NCI-H226 (cell line): ENCODE data around the gene RFPL3.
"Not testable (repeated sequence)": the region's sequence is repeated elsewhere in the genome, so short reads cannot be mapped to it uniquely, and the experiment has no call there.

Experiments
- DNase-seq: peaks from one replicate; pipeline ENCODE4 v3.0.0-alpha.2; 2015

The RFPL3 gene

DNA sequence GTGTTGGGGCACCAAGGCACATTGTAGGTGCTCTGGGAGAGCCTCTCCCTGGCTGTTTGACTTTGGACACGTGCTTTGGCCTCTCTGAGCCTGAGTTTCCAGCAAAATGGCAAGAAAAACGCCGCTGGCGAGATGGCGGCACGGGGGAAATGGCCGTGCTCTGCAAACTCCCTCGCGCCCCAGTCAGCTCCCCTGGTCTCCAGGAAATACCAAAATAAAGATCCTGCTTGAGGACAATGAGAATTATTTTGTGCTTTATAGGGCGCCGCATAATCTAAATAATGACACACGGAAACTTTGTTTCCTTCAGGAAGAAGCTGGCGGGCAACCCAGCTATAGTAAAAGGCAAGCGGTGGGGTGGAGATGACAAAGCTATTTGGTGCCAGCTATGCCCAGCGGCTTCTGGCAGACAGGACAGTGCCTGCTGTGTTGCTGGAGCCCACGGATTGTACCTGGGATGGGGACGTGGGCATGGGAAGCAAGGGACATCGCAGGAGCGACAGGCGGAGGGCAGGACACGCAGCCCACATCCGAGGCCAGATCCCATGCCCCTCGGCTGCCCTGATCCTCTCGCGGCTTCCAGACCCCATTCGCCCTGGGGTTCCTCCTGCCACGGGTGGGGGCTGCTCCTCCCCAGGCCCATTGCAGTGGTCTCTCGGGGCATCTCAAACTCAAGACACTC is 26.3 kb upstream of the RFPL3 start:
- DNase-seq, result no peak

DNA sequence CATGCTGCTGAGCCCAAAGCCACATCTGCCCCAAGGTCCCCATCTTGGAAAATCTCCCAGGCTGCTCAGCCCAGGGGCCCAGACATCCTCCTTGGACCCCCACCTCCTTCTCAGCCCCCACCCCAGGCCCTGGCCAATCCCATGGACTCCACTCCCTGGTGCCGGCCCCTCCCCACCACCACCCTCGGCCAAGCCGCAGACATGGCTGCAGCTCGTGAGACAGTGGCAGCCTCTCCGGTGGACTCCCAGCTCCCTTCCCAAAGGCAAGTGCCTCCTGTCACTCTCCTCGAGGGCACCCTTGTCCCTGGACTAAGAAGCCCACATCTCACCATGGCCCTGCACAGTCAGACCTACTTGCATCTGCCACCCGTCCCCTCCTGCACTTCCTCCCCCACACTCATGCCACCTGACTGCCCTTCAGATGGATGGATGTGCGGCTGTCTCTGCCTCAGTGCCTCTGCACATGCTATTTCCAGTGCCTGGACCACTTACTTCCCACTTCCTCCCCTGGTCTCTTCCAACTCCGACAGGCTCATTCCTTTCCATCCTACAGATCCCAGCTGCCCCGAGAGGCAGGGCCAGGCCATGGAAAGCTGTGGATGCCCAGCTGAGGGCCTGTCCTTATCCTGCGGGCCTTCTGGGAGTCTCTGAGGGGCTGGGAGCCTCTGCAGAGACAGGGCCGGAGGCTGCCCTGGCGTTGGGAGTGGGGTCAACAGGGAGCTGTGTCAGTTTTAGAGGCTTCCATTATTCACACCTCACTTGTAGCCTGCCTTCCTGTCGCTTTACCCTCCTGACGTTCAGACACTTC is 25.5 kb upstream of the RFPL3 start:
- no peak for DNase-seq

DNA sequence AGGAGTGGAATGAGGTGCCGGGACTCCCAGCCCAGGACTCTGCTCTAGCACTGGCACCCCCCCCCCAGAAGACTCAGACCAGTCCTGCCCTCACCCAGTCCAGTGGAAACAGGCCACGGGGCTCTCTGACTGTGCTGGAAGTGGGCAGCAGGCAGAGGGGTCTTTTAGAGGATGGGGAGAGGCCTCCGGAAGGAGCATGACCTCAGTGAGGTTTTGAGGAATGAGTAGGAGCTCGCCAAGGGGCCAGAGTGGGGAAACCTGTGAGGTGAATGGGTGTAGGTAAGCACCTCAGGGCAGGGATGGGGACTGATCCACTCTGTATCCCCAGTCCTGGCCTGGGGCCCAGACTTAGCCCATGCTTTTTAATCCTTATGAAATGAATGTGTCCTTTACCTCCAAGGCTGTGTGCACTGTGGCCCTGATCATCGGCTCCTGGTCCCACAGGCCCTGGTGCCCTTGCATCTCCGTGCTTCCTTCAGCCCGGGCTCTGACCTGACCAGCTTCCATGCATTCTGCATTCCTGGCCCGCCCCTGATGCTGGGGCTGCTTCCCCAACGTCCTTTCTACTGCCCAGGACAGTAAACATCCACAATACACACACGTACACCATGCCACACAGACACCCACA is 24.4 kb upstream of the RFPL3 start:
- DNase-seq, result no peak

GRCh38 chr22:32333769-32334659 is 23.7 kb upstream of the RFPL3 start:
- no peak for DNase-seq

GRCh38 chr22:32334660-32335365 is 22.9 kb upstream of the RFPL3 start:
- DNase-seq, result no peak

DNA sequence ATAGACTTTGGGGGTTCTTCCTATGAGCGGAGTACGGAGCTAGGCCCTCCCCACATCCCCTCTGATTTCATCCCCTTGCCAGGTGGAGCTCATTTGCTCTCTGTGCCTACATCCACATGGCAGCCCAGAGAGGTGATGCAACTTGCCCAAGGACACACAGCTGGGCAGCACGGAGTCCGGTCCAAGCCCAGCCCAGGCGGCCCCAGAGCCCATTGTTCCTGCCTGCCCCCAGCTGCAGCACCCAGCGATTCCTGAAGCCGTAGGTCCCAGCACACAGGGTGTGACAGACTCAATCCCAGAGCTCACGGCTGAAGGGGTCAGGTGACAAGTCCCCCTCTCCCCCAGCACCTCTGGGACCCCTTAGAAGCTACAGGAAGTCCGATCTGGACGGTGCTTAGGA is 22.2 kb upstream of the RFPL3 start:
- DNase-seq, result no peak

- no peak for DNase-seq
Measured at GRCh38 chr22:32336121-32336603, 21.5 kb upstream of the RFPL3 start.

GRCh38 chr22:32336771-32337424 is 20.8 kb upstream of the RFPL3 start:
- no peak for DNase-seq

DNA sequence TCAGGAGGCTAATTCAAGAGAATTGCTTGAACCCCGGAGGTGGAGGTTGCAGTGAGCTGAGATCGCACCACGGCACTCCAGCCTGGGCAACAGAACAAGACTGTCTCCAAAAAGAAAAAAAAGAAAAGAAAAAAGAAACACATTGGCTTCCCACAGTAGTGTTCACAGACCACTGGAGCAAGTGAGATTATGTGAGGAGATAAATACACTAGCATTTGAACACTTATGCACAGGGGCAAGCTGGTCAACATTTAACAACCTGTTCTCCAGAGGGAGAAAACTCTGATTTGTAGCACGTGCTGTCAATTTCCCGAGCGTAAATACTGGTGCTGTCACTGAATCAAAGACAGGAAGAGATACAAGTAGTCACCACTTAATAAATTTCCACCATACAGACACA is 20.2 kb upstream of the RFPL3 start:
- not testable (repeated sequence) for DNase-seq

GRCh38 chr22:32338757-32339156 is 18.9 kb upstream of the RFPL3 start:
- no peak for DNase-seq

DNA sequence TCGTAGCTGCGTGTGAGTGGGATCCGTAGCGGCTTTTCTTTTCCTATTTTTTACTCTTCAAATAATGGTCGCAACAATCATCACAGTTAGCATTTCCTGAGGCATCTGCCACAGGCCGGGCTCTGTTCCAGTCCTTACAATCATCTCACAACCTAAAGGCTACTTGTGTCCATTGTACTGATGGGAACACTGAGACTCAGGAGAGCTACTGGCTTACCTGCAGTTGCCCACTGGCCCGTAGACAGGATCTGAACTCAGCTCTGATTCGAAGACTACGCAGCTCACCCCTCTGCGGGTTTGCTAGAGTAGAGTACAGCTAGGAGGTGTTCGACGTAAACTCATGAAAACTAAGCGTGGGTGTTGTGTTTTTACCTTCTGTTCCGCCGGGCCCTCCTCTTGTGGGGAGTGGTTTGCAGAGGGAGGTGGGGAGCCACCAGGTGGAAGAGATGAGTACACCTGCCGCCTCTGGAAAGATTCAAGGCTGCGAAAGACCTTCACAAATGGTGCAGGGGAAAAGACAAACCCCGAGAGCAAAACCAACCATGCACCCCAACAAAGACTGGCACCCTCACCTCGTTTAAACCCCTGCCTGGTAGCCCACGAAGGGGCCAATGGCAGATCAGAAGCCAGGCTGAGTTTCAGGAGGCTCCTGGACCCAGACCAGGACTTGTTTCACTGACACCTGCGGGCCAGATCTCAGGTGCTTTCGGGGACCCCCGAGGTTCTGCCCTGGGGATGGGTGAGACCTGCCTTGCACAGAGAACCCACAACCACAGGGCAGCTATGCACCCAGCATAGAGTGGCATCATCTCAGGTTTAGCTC is 18.3 kb upstream of the RFPL3 start:
- DNase-seq, result no peak

DNA sequence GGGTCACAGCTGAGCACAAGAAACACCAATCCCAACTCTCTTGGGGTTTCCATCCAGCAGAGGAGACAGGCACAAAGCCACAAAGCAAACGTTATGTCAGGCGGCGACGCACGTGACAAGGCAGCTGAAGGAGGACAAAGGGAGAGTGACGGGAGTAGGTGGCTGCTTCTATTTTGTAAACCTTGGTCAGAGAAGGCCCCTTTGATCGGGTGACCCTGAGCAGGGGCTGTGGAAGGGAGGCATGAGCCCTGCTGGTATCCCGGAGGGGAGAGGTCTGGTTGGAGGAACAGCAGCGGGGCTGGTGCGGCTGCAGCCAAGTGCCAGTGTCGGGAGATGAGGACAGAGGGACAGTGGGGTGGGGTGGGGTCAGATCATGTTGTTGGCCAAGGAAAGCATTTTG is 17.3 kb upstream of the RFPL3 start:
- no peak for DNase-seq

DNA sequence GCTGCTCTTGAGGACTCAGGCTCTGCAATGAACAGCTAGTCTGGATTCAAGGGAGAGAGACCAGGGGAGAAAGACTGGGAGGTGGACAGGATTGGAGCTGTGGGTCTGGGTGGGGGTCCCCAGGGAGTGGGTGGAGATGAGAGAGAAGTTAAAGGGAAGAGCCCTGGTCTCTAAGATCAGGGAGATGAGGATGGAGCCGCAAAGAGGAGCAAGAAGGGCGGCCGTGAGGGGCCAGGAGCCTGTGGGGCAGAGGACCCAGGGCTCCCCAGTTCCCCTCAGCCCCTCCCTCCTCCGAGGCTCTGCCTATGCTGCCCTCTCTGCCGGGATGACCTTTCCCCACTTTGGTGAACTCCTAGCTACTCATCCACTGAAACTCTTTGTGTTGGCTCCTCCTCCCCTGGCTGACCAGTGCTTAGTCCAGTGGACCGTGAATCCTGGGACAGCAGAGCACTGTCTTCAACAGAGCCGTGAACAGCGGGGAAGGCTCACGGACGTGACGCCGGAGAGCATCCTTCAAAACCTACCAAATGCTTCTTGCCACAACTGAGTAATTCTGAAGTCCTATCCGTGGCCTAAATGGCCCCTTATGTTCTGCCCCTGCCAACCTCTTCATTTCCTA is 16.4 kb upstream of the RFPL3 start:
- no peak for DNase-seq

GRCh38 chr22:32342977-32343376 is 14.7 kb upstream of the RFPL3 start:
- no peak for DNase-seq

DNA sequence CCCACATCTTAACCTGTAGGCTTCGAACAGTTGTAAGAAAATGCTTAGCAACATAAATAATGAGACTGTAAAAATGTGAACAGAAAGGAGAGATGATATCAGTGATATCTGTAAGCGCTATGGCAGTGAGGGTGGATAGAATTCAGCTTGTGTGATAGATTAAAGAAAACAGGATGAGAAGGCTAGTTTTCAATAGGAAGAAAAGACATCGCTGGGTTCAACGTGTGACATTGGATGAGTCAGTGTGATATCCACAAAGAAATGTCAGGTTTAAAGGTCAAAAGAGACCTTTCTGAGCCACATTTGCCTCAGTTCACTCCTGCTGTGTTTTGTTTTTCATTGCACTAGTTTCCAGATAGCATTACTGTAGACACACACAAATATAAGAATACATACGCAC is 13.7 kb upstream of the RFPL3 start:
- no peak for DNase-seq

DNA sequence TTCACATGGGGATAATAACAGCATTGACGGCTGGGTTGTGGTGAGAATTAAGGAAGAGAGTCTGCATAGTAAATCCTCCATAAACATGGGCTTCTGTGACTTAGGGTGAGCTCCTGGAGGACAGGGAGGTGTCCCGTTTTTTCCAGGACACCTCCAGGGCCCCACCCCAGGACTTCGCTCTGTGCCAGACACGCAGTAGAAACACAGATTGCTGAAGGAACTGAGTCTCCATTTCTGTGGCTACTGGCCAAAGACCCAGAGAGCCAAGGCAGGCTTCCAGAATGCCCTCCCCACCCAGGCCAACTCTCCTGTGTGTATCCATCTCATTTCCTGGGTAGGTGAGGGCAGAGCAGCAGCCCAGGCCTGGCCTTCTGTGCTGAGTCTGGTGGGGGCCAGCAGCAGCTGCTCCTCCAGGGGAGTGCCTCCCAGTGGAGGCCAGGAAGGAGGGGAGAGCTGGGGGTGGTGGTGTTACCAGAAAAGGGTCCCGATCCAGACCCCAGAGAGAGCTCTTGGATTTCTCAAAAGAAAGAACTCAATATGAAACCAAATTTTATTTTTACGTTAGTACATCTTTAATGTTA is 9.5 kb upstream of the RFPL3 start:
- DNase-seq, result no peak

GRCh38 chr22:32351875-32352274 is 5.8 kb upstream of the RFPL3 start:
- not testable (repeated sequence) for DNase-seq

- no peak for DNase-seq
Measured at GRCh38 chr22:32352681-32353080, 5.0 kb upstream of the RFPL3 start.

DNA sequence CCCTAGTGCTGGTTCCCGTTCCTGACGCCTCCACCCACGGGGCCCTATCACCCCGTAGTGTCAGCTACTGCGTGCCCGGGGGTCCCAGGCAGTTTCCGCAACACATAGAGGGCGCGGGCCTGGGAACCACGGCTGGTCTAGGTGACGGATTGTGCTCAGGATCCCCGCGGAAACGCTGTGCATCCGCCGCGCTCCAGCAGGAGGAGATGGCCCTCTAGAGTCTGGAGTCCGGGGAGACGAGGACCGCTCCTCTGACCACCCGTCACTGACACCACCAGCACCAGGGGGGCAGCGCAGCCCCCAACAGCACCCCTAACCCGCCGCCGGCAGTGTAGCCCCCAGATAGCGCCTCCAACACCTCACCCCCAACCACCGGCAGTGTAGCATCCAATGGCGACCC is 4.4 kb upstream of the RFPL3 start:
- DNase-seq, result no peak

DNA sequence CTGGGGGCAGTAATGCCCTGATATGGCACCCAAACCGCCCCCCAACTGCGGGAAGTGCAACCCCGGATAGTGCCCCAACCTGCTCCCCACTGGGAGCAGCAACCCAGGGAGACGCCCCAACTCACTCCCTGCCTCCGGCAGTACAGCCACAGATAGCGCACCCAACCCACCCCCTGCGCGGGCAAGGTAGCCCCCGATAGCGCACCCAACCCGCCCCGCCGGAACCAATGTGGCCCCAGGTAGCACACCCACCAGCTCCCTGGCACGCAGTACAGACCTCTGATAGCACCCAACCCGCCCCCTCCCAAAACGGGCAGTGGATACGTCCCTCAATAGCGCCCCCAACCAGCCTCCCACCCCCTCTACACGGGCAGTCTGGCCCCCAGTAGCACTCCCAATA is 3.8 kb upstream of the RFPL3 start:
- no peak for DNase-seq
